ENCODE measurements around the gene CDH2.

Gene CDH2

GRCh38 chr18:28109781-28110560 is 67.0 kb downstream of the CDH2 start:
- TF ChIP-seq ZFX (IDR thresholded peaks at IDR 0.05) (no peak), CTCF (conservative IDR thresholded peaks at IDR 0.05) (no peak)

GRCh38 chr18:28108814-28109213 is 68.1 kb downstream of the CDH2 start:
- H3K27ac ChIP-seq, result no peak overlapping the region
- no peak for TF ChIP-seq ZFX (IDR thresholded peaks at IDR 0.05)
- TF ChIP-seq CTCF (conservative IDR thresholded peaks at IDR 0.05), result 0 out of 2 replicates have a peak, but pooled peaks have one; percentile 7

More at GRCh38 chr18:28109781-28110560, 67.0 kb downstream of the CDH2 start:
- H3K27ac ChIP-seq, result no peak overlapping the region

- no peak for TF ChIP-seq ZFX (IDR thresholded peaks at IDR 0.05)
- no peak for TF ChIP-seq CTCF (conservative IDR thresholded peaks at IDR 0.05)
- H3K27ac ChIP-seq, result no peak overlapping the region
These were observed 68.7 kb downstream of the CDH2 start for GRCh38 chr18:28108254-28108653.

GRCh38 chr18:28099237-28099636 is 77.7 kb downstream of the CDH2 start:
- no peak for TF ChIP-seq CTCF (conservative IDR thresholded peaks at IDR 0.05)
- TF ChIP-seq ZFX (IDR thresholded peaks at IDR 0.05), result no peak
- no peak overlapping the region for H3K27ac ChIP-seq

GRCh38 chr18:28095631-28096030 is 81.3 kb downstream of the CDH2 start:
- TF ChIP-seq CTCF (conservative IDR thresholded peaks at IDR 0.05) (no peak), ZFX (IDR thresholded peaks at IDR 0.05) (no peak)
- H3K27ac ChIP-seq, result no peak overlapping the region

GRCh38 chr18:28095041-28095440 is 81.9 kb downstream of the CDH2 start:
- no peak overlapping the region for H3K27ac ChIP-seq

More at GRCh38 chr18:28095041-28095440, 81.9 kb downstream of the CDH2 start:
- TF ChIP-seq ZFX (IDR thresholded peaks at IDR 0.05) (no peak), CTCF (conservative IDR thresholded peaks at IDR 0.05) (no peak)
